A673 (cell line): Measurements from ENCODE around the gene HDAC4.

Experiments used
- EZH2 ChIP-seq: fragments of 200-600 bp; sonication (generic); IDR thresholded peaks from 2 replicates; pipeline ENCODE4 v1.6.1; 2017; ENCODE audit warnings: borderline replicate concordance, low read depth, mild to moderate bottlenecking, mixed read lengths, antibody characterized with exemption, low read length; ENCODE audit not compliant: poor library complexity, severe bottlenecking
- TF ChIP-seq, protein P1 (sequence below): fragments of 300-800, 200-600 bp; sonication (generic); conservative IDR thresholded peaks from 2 replicates; pipeline ENCODE4 v1.5.1; 2017; ENCODE audit warnings: low read depth, mild to moderate bottlenecking, antibody characterized with exemption, low read length, moderate library complexity, mixed read lengths

DNA sequence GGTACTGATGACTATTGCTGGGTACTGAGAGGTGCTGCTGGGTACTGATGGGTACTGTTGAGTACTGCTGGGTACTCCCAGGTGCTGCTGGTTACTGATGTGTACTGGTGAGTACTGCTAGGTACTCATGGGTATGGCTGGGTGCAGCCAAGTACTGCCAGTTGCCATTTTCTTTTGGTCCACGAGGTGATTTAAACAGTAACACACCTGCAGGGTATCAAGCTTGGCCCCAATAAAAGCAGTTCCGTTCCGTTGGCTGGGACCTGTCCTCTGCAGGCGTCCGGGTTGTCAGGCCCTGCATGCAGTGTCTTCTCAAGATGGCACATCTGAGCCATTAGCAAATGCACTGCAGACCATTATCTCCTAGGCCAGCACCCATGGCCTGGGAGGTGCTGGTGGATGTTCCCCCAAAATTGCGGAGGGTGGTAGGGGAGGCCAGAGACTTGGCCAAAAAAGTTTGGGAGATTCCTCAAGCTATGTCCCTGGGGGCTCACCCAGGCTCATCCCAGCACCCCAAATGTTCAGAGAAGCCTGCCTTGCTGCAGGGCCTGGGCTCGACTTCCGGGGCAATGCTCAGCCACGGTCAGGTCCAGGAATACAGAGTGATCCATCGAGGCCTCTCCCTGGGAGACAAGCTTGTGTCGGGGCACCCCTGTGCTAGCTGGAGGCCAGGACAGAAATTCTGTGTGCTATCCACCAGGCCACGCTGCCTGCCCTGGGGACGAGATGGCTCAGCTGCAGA, 387.7 kb downstream of the HDAC4 start:
- TF ChIP-seq, protein P1, sequence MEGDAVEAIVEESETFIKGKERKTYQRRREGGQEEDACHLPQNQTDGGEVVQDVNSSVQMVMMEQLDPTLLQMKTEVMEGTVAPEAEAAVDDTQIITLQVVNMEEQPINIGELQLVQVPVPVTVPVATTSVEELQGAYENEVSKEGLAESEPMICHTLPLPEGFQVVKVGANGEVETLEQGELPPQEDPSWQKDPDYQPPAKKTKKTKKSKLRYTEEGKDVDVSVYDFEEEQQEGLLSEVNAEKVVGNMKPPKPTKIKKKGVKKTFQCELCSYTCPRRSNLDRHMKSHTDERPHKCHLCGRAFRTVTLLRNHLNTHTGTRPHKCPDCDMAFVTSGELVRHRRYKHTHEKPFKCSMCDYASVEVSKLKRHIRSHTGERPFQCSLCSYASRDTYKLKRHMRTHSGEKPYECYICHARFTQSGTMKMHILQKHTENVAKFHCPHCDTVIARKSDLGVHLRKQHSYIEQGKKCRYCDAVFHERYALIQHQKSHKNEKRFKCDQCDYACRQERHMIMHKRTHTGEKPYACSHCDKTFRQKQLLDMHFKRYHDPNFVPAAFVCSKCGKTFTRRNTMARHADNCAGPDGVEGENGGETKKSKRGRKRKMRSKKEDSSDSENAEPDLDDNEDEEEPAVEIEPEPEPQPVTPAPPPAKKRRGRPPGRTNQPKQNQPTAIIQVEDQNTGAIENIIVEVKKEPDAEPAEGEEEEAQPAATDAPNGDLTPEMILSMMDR = no peak
- TF ChIP-seq EZH2 = no peak
